IMR-90 (cell line): ENCODE results near the gene PMM2.

Experiments used
- CTCF ChIP-seq: conservative IDR thresholded peaks from 2 replicates; pipeline ENCODE4 v1.5.1; 2012; ENCODE audit warnings: mild to moderate bottlenecking, low read depth, low read length, improper control_type of control experiment
- MAZ ChIP-seq: IDR thresholded peaks from 2 replicates; pipeline ENCODE4 v1.6.1; 2012; ENCODE audit warnings: low read depth, mild to moderate bottlenecking, low read length, improper control_type of control experiment, moderate library complexity, borderline replicate concordance
- POLR2A ChIP-seq: IDR thresholded peaks from 2 replicates; pipeline ENCODE4 v1.6.1; 2012; ENCODE audit warnings: mild to moderate bottlenecking, low read depth, low read length
- RCOR1 ChIP-seq: IDR thresholded peaks from 2 replicates; pipeline ENCODE4 v1.6.1; 2012; ENCODE audit warnings: mild to moderate bottlenecking, low read length, improper control_type of control experiment; ENCODE audit not compliant: insufficient replicate concordance

GRCh38 chr16:8814095-8814806 lies 16.6 kb downstream of the PMM2 start:
- no peak for TF ChIP-seq POLR2A
- TF ChIP-seq CTCF = no peak
- no peak for TF ChIP-seq RCOR1
- no peak for TF ChIP-seq MAZ
